ENCODE results near the gene ZNF638.

GRCh38 chr2:71417300-71418202 lies 86.0 kb downstream of the ZNF638 start:
- TF ChIP-seq POLR2AphosphoS5 (IDR thresholded peaks at IDR 0.05; ENCODE audit: low read depth, low read length): no peak
- TF ChIP-seq TAF1 (IDR thresholded peaks at IDR 0.05; ENCODE audit: borderline replicate concordance, insufficient read depth, low read length): no peak
- TF ChIP-seq SIN3A (IDR thresholded peaks at IDR 0.05; ENCODE audit: borderline replicate concordance, insufficient read depth, low read length): no peak
- no peak for TF ChIP-seq REST (IDR thresholded peaks at IDR 0.05; ENCODE audit: insufficient read depth in 1 of 2, low read depth in 2 of 2, low read length in 2 of 2)
